OCI-LY3 (cell line): Measurements from ENCODE around the gene USF1.

Experiments
- H2AFZ ChIP-seq: fragments of 200-600, 300-600 bp; shearing (Covaris generic); 2 replicates; pipeline ENCODE4 v1.6.0; 2014; ENCODE audit warnings: antibody characterized with exemption, low read depth, low read length
- H3K27ac ChIP-seq: fragments of 200-600, 300-600 bp; sonication (generic); 2 replicates; pipeline ENCODE4 v1.5.1; 2014; ENCODE audit warnings: mild to moderate bottlenecking, low read length, moderate library complexity, mixed read lengths
- H3K27me3 ChIP-seq: fragments of 200-600, 300-600 bp; sonication (generic); 2 replicates; pipeline ENCODE4 v1.6.1; 2014; ENCODE audit warnings: low read depth, low read length, mixed read lengths
- H3K36me3 ChIP-seq: fragments of 200-600, 300-600 bp; sonication (generic); replicated peaks from 2 replicates; pipeline ENCODE3; 2014; ENCODE audit warnings: low read depth, low read length, mixed read lengths
- H3K4me1 ChIP-seq: fragments of 300-600, 200-600 bp; sonication (generic); 2 replicates; pipeline ENCODE4 v1.6.1; 2014; ENCODE audit warnings: low read length, mixed read lengths
- H3K4me2 ChIP-seq: fragments of 200-600, 300-600 bp; sonication (generic); 2 replicates; pipeline ENCODE4 v1.6.1; 2014; ENCODE audit warnings: low read length, mixed read lengths
- H3K4me3 ChIP-seq: fragments of 300-600, 200-600 bp; sonication (generic); 2 replicates; pipeline ENCODE4 v1.5.1; 2014; ENCODE audit warnings: antibody characterized with exemption, mild to moderate bottlenecking, low read length, moderate library complexity
- H3K79me2 ChIP-seq: fragments of 300-600, 200-600 bp; shearing (Covaris generic); 2 replicates; pipeline ENCODE4 v1.6.1; 2014; ENCODE audit warnings: mild to moderate bottlenecking, low read length, mixed read lengths
- H3K9ac ChIP-seq: fragments of 300-600, 200-600 bp; shearing (Covaris generic); 2 replicates; pipeline ENCODE4 v1.6.0; 2014; ENCODE audit warnings: mild to moderate bottlenecking, low read length, moderate library complexity
- H3K9me3 ChIP-seq: fragments of 200-600, 300-600 bp; shearing (Covaris generic); 2 replicates; pipeline ENCODE4 v1.6.1; 2014; ENCODE audit warnings: low read length, mixed read lengths; ENCODE audit not compliant: insufficient read depth
- H4K20me1 ChIP-seq: fragments of 200-600, 300-600 bp; sonication (generic); 2 replicates; pipeline ENCODE4 v1.6.1; 2016; ENCODE audit warnings: low read length, mixed read lengths; ENCODE audit not compliant: insufficient read depth
- CTCF ChIP-seq: fragments of 200-600, 300-600 bp; sonication (generic); IDR thresholded peaks from 2 replicates; pipeline ENCODE4 v1.5.1; 2014; ENCODE audit warnings: antibody characterized with exemption, low read length, low read depth
- EZH2phosphoT487 ChIP-seq: fragments of 200-600 bp; shearing (Covaris generic); IDR thresholded peaks from 2 replicates; pipeline ENCODE4 v1.6.1; 2018; ENCODE audit warnings: antibody characterized with exemption, mixed run types, low read depth

The USF1 gene

GRCh38 chr1:161052899-161053298 lies 7.1 kb upstream of the USF1 start:
- Histone ChIP-seq H3K79me2 (no peaks in the 10 kb centered on the region; the same call in 1 of the 2 replicates), H2AFZ (no peak overlapping the region), H3K9me3 (no peaks in the 10 kb centered on the region), H4K20me1 (no peaks in the 10 kb centered on the region), H3K36me3 (peaks cover 77% of the 10 kb centered on the region), H3K4me3 (no peak overlapping the region), H3K4me2 (no peak overlapping the region), H3K4me1 (peaks cover 2% of the 10 kb centered on the region; the same call in 1 of the 2 replicates), H3K27ac (no peak overlapping the region), H3K27me3 (no peaks in the 10 kb centered on the region), H3K9ac (no peak overlapping the region)
- no peak for TF ChIP-seq EZH2phosphoT487
- TF ChIP-seq CTCF = no peak

GRCh38 chr1:161051219-161051618 lies 5.4 kb upstream of the USF1 start:
- no peak overlapping the region for H3K4me2 ChIP-seq
- no peaks in the 10 kb centered on the region for H3K9me3 ChIP-seq
- H3K27ac ChIP-seq = no peak overlapping the region
- H2AFZ ChIP-seq = no peak overlapping the region
- TF ChIP-seq EZH2phosphoT487 (no peak), CTCF (no peak)
- H3K79me2 ChIP-seq = no peaks in the 10 kb centered on the region; the same call in 1 of the 2 replicates
- no peaks in the 10 kb centered on the region for H4K20me1 ChIP-seq
- H3K27me3 ChIP-seq = no peaks in the 10 kb centered on the region
- no peak overlapping the region for H3K4me3 ChIP-seq
- peaks cover 19% of the 10 kb centered on the region for H3K4me1 ChIP-seq
- peaks cover 79% of the 10 kb centered on the region for H3K36me3 ChIP-seq
- H3K9ac ChIP-seq = no peak overlapping the region

GRCh38 chr1:161048949-161049722 lies 3.4 kb upstream of the USF1 start:
- Histone ChIP-seq H3K36me3 (peaks cover 64% of the 10 kb centered on the region), H2AFZ (no peak overlapping the region), H3K4me2 (no peak overlapping the region), H3K9ac (no peak overlapping the region), H3K79me2 (peaks cover 16% of the 10 kb centered on the region), H3K27ac (no peak overlapping the region), H4K20me1 (peaks cover 5% of the 10 kb centered on the region; the same call in 1 of the 2 replicates), H3K27me3 (no peaks in the 10 kb centered on the region), H3K9me3 (no peaks in the 10 kb centered on the region), H3K4me1 (peaks cover 26% of the 10 kb centered on the region), H3K4me3 (no peak overlapping the region)
- TF ChIP-seq EZH2phosphoT487 = no peak
- TF ChIP-seq CTCF = no peak
